CD4-positive, alpha-beta T cell treated with Interferon alpha-2 for 1 hour (primary cell): Measurements from ENCODE around the gene S1PR5.
"Not testable (repeated sequence)": the region's sequence is repeated elsewhere in the genome, so short reads cannot be mapped to it uniquely, and the experiment has no call there.

Source experiments
- DNase-seq, 2 donors: peaks; one replicate each; pipeline ENCODE4 v3.0.0-alpha.2; 2020 to 2022

Gene S1PR5, protein sequence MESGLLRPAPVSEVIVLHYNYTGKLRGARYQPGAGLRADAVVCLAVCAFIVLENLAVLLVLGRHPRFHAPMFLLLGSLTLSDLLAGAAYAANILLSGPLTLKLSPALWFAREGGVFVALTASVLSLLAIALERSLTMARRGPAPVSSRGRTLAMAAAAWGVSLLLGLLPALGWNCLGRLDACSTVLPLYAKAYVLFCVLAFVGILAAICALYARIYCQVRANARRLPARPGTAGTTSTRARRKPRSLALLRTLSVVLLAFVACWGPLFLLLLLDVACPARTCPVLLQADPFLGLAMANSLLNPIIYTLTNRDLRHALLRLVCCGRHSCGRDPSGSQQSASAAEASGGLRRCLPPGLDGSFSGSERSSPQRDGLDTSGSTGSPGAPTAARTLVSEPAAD

GRCh38 chr19:10517361-10517759 is at the start of gene S1PR5:
TSS of gene S1PR5 (minus strand) at chr19:10517447. CDS start at chr19:10515011, 2,436 bp downstream.
- DNase-seq, result peak in 1 of 2 donors; percentile 39

DNA sequence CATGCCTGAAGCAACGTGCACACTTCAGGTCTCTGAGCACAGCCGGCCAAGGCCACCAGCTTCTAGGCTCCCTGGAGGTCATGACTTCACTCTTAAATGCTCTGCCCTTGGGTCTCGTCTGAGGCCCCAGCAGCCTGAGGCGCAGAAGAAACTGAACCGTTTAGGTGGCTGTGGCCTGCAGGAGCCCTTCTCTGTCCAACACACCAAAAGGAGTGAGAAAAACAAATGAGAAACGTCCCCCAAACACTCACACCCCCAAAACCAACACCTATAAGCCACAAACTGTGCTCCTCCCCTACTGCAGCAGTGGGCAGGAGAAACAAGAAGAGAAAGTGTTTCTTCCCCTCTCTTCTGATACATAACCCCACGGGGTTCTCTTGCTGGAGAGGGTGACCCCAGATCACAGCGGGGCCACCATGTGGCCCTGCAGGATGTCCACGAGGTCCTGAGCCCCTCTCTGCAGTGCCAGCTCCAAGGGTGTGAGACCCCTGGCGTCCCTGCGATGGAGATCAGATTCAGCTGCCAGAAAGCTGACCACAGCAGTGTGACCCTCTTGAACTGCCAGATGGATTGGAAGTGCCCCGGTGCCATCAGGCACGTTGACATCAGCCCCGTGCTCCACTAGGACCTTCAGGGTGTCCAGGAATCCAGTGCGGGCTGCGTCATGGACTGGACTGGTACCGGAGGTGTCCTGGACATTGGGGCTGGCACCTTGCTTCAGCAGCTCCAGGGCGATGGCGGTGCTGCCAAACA is 49.6 kb upstream of the S1PR5 start:
- DNase-seq, result peak; percentile 73 to 85

GRCh38 chr19:10566408-10566657 is 49.1 kb upstream of the S1PR5 start:
- DNase-seq, result no peak

DNA sequence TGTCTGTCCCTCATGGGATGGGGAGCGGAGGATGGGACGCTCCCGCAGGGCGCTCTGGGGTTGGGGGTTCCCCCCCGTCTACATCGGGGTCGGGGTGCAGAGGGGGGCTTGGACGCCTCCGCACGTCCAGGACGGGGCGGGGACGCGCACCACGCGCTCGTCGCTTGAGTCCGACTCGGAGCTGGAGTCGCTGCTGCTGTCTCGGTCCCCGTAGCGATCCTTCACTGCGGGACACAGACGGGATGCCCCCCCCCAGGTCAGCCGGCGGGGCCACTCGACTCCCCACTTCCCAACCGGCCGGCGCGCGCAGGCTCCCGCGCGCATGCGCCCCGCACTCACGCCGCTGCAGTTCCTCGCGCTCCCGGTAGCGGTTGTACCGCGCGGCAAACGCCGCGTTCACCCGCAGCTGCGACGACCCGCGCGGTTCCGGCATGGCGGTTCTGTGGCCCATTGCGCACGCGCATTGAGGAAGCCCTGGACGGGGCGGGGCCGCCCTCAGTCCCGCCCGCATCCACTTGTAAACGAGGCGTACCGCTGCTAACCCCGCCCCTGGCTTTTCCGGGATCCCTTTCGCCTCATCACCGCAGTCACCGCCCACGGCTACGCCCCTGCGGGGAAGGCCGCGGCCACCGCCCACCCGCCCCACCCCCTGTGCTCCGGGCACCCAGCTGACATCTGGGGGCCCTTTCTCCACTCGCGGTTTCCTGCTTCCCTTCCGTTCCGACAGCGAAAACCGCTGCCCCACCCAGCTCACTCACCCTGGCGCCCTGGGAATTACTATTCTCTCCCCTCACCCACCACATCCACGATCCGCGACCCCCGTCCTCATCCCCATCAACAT is 48.5 kb upstream of the S1PR5 start, which contains the start of gene KRI1:
Gene KRI1, minus strand, starts transcription at position 444 of the 841 bp plus-strand sequence. Its CDS starts 11 bp downstream, at position 433.
- DNase-seq, result peak; percentile 100

DNA sequence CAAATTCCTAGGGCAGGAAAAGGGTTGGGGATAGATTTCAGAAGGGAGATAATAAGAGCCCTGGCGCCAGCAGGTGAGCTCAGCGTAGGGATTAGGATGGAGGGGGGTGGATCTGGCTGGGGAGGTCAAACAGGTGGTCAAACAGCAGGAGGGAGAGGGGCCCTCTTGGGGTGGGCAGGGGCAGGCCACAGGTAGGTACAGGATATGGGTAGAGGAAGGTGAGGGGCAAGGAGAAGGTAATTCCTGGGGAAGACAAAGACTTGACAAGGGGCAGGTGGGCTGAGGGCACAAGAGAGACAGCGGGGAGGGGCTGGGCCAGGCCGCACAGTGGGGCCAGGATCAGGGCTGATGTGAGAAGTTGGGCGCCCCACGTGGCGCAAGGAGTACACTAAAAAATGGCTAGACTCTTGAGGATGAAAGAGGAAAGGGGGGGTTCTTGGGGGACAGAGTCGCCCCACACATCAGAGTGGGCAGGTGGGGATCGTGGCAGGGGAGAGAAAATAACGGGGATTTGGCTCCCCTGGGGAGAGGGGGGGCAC is 47.9 kb upstream of the S1PR5 start:
- DNase-seq, result peak; percentile 63 to 69

- DNase-seq, result no peak
Measured at GRCh38 chr19:10562609-10563008, 45.4 kb upstream of the S1PR5 start.

- DNase-seq, result no peak
Measured at GRCh38 chr19:10560154-10560553, 42.9 kb upstream of the S1PR5 start.

DNA sequence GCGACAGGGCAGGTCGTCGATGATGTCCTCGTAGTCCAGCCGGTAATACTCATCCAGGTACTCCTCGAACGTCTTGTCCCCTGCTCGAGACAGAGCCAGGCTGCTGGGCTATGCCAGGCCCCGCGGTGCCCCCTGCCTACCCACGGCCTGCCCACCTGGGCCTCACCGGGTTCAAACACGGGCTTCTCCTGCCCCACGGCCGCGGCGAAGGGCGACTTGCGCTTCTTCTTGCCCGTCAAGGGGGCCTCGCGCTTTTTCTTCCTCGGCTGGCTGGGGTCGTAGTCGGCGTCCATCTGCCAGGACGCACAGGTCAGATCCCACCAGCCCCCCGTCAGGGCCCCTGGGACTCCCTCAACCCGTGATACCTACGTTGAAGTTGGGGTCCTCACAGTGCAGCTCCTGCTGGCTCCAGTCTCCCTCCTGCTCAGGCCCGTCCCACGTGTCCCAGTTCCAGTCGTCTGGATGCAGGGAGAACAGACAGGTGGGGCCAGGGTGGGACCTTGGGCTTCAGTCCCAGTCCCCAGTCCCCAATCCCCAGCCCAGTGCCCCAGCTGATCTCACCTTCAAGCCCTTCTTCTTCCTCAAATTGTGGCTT is 40.5 kb upstream of the S1PR5 start:
- DNase-seq, result no peak

- no peak for DNase-seq
Measured at GRCh38 chr19:10555610-10555973, 38.3 kb upstream of the S1PR5 start.

DNA sequence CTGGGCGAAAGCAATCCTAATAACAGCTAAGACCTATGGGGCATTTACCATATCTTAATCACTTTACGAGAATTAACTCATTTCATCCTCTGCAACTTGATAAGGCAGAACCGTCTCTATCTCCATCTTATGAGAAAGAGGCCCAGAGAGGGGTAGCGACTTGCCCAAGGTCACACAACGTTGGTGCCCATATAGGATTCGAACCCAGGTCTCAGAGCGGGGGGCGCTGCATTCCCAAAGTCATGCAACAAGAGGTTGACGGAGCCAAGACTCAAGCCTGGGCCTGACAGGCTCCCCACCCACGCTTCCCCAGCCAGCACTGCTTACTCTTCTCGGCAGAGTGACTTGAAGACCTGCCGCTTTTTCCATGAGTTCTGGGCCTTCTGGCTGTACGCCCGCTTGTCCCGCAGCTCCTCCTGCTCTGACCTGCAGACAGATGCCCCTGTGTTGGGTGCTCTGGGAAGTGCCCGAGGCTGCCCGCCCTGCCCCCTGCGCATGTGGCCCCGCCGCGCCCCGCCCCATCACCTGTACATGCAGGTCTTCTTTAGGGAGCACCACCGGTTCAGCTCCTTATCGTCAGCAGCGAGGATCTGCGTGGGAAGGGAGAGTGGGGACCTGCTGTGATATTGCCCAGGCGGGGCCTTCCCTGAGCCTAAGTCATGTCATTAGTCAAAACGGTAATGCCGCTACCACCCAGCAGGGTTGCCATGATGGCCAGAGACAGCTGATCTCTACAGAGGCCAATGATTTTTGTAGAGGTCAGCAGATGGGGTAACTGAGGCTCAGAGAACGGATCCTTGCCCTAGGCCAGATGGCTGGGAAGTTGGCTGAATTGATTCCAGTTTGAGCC is 37.7 kb upstream of the S1PR5 start:
- no peak for DNase-seq

GRCh38 chr19:10553943-10554381 is 36.7 kb upstream of the S1PR5 start:
- DNase-seq, result peak; percentile 68 to 80

DNA sequence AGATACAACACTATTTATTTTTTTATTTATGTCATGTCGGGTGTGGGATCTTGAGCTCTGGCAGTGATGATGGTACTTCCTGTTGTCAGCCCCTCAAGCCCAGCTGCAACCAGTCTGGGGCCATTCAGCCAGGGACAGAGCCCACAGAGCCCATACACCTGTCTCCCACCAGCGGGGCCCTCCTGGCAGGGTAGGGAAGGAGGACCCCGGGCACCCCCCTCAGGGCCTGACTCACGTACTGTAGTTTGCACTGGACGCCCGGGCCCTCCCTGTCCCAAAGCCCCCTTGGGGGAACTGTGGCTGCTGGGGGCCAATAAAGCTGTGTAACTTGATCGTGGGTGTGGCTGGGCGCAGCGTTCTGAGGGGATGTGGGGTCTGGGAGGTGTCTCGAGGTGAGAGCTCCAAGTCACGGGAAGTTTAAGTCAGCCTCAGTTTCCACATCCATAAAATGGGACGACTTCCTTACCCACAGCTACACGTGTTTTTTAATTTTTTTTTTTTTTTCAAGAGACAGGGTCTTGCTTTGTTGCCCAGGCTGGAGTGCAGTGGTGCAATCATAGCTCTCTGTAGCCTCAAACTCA is 35.9 kb upstream of the S1PR5 start:
- no peak for DNase-seq

GRCh38 chr19:10552510-10553053 is 35.3 kb upstream of the S1PR5 start:
- DNase-seq, result peak in 1 of 2 donors; percentile 34

GRCh38 chr19:10551698-10552301 is 34.6 kb upstream of the S1PR5 start:
- DNase-seq, result peak; percentile 52 to 67

DNA sequence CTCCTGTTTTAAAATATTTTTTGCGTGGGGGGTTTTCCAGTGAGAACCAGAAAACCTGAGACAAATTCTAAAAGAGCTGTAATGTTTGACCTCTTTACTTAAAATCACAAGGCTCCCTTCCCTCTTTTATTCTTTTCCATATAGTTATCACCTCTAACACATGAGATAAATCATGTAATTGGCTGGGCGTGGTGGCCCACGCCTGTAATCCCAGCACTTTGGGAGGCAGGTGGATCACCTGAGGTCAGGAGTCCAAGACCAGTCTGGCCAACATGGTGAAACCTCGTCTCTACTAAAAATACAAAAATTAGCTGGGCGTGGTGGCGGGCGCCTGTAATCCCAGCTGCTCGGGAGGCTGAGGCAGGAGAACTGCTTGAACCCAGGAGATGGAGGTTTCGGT is 33.8 kb upstream of the S1PR5 start:
- DNase-seq, result not testable (repeated sequence)

- DNase-seq, result no peak
Measured at GRCh38 chr19:10550336-10550735, 33.1 kb upstream of the S1PR5 start.

DNA sequence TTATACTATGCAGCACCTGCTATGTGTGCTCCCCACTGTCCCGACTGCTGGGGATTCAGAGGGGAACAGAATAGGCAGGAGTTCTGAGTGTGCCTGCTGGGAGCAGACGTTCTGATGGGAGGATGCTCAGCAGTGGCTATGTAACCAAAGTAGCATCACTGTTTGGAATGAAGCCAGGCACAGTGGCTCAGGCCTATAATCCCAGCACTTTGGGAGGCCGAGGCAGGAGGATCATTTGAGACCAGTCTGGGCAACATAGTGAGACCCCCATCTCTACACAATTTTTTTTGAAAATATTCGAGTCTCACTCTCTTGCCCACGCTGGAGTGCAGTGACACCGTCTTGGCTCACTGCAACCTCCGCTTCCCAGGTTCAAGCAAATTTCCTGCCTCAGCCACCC is 32.5 kb upstream of the S1PR5 start:
- no peak for DNase-seq

GRCh38 chr19:10548746-10549276 is 31.6 kb upstream of the S1PR5 start:
- DNase-seq, result no peak

DNA sequence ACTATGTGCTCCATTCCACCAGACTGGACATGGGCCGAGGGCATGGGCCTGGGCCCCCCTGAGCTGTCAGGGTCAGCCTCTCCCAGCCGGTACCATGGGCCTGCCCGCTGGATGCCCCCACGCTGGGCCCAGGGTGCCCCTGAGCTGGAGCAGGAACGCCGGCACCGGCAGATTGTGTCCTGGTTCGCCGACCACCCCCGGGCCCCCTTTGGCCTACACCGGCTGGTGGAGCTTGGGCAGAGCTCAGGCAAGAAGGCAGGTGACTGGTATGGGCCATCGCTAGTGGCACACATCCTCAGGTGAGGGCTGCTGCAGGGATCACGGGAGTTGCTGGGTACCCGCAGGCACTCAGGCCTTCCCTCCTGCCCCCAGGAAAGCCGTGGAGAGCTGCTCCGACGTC is 29.6 kb upstream of the S1PR5 start:
- no peak for DNase-seq

GRCh38 chr19:10544753-10545251 is 27.6 kb upstream of the S1PR5 start:
- DNase-seq, result no peak
